GM12801 (cell line): ENCODE measurements around the gene ZNF48.

Experiments
- TF ChIP-seq, protein P1 (sequence below): IDR thresholded peaks from one replicate; pipeline ENCODE4 v1.5.1; 2011; ENCODE audit warnings: control low read depth; ENCODE audit not compliant: insufficient read length; ENCODE audit errors: extremely low read depth

The ZNF48 gene

DNA sequence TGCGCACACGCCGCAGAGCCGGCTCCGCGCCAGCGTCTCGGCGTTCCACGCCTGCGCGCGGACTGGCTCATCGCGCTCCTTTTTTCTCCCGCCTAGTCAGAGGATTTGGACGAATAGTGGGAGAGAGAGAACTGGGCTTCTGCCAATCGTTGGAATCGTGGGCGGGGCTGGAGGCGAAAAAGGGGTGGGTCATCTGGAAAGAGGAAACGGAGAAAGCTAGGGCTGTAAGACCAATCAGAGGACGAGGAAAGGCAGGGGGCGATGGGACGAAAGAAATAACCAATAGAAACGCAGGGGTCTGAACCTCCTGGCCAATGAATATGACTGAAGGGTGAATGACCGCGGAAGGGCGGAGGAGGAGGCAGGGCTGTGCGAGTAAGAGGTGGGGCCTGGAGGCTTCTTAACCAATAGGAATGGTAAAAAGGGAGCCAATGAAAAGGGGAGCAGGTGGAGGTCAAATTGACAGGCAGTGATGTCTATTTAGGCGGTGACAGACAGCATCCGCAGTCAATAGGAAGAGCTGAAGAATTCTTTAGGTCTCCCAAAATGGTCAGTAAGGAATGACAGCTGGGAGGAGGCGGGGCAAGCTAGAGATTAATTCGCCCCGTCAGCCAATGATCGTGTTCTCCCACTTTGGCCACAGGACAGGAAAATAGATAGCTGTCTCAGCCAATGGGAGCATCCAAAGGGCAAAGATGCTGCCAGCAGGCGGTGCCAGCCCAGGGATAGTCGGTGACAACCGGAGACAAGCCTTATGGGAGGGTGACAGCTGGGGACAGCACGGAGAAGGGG, 24.6 kb upstream of the ZNF48 start, which contains the start of gene TBC1D10B:
TBC1D10B (minus strand) TSS at position 39 of the 792 bp plus-strand sequence. CDS start 311 bp downstream, outside the sequence.
- TF ChIP-seq, protein P1, sequence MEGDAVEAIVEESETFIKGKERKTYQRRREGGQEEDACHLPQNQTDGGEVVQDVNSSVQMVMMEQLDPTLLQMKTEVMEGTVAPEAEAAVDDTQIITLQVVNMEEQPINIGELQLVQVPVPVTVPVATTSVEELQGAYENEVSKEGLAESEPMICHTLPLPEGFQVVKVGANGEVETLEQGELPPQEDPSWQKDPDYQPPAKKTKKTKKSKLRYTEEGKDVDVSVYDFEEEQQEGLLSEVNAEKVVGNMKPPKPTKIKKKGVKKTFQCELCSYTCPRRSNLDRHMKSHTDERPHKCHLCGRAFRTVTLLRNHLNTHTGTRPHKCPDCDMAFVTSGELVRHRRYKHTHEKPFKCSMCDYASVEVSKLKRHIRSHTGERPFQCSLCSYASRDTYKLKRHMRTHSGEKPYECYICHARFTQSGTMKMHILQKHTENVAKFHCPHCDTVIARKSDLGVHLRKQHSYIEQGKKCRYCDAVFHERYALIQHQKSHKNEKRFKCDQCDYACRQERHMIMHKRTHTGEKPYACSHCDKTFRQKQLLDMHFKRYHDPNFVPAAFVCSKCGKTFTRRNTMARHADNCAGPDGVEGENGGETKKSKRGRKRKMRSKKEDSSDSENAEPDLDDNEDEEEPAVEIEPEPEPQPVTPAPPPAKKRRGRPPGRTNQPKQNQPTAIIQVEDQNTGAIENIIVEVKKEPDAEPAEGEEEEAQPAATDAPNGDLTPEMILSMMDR: no peak

DNA sequence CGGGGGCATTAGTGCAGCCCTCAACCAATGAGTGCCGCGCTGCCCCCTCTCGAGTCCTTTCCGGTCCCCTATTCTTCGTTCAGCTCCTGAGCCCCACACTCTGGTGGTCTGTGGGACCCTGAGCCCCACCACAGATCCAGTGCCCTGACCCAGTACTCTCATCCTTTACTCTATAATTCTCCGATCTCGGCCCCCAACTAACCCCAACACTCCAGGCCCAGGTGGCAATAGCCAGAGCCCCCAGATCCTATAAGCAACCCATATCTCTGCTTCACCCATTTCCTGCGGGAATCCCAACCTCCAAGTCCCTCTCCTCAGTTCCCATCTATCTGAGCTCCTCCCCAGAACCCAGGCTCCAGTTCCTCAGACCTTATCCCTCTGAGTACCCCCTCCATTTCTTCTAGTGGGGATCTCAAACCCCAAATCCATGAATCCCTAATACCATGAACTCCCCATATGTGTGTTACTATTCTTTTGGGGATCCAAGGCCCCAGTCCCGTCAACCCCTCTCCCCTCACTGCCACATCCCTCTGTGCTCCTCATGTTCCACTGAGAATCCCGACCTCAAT, 23.9 kb upstream of the ZNF48 start:
- TF ChIP-seq, protein P1: no peak

DNA sequence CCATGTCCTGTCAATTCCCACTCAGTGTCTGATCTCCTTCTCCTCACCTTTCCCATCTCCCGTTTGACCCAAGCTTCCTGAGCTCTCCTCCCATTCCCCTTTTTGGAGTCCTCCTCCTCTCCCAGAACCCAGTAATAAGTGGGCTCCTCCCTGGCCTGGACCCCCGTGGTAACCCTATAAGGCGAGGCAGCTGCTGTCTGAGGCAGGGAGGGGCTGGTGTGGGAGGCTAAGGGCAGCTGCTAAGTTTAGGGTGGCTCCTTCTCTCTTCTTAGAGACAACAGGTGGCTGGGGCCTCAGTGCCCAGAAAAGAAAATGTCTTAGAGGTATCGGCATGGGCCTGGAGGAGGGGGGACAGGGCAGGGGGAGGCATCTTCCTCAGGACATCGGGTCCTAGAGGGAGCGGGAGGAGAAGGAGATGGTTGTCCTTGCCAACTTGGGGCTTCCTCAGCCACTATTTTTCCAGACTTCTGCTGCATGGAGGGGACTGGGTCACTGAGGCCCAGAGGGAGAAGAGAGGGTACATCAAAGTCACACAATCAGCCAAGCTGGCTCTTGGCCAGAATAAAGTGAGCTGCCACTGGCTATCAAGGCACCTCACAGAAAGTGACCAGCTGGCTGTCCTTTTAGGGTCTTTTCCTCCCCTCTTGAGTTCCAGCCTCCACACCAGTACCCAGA, 23.0 kb upstream of the ZNF48 start:
- TF ChIP-seq, protein P1: no peak

DNA sequence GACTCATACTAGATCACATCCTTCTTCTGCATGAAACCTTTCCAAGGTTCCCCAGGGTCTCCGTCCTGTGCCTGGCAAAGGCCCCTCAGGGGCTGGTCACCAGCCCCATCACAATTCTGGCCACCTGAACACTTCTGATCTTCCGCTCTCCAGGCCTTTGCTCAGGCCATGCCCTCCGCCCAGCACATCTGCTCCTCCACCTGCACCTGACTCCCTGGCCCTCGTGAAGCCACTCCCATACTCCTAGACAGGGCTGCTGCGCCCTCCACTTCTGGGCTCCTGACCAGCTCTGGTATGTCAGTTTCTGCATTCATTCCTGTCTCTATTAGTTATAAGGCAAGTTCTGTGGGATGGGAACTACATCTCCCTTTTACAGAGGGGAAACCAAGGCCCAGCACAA, 22.5 kb upstream of the ZNF48 start:
- TF ChIP-seq, protein P1: no peak

DNA sequence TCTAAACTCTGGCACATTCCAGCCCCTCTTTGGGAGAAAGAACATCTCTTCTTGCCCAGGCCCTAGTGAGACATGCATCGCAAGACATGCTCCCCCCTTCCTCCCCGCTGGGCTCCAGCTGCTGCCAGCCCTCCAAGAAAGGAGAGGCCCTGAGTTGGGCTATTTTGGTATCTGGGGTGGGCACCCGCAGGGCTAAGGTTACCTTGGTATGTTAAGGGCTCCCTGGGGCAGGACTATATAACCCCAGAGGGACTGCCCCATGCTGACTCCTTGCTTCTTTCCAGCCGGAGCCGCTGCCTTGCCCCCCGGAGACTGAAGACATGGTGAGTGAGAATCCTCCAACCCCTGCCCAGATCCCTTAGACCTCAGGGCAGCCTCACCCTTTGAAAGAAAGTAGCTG, 20.7 kb upstream of the ZNF48 start, which contains the start of gene MYL11:
MYL11 (plus strand) TSS at position 265 of the 400 bp plus-strand sequence; CDS start at position 321, 56 bp downstream.
- TF ChIP-seq, protein P1: no peak

DNA sequence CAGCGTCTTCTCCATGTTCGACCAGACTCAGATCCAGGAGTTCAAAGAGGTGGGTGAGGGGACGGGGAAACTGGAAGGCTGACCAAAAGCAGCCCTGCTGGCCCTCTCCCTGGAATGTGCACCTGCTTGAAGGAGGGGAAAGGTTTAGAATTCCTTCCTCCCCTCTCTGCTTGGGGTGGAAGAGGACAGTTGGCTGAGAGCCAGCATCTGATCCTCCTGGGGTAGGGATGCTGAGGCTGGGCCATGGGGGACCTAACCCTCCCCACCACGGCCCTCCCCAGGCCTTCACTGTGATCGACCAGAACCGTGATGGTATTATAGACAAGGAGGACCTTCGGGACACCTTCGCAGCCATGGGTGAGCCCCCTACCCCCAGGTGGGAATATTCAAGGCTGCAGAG, 19.4 kb upstream of the ZNF48 start:
- TF ChIP-seq, protein P1: no peak

DNA sequence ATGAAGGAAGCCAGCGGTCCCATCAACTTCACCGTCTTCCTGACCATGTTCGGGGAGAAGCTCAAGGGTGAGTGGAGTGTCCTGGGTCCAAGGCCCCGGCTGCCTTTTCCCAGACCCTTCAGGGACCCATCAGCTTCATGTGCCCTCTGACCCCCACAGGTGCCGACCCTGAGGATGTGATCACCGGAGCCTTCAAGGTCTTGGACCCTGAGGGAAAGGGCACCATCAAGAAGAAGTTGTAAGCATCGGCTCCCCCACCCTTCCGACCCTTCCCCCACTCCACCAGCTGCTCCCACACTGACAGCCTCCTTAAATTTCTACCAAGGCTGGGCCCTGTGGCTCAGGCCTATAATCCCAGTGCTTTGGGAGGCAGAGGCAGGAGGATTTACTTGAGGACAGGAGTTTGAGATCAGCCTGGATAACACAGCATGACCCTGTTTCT, 18.7 kb upstream of the ZNF48 start:
- TF ChIP-seq, protein P1: no peak
